CD4-positive, alpha-beta T cell (primary cell): ENCODE results near the gene CLEC18C. TPM values are rescaled to one million over a fixed set of nuclear protein-coding genes. Genes with fewer than 3 reads are reported as not detected.
"Not testable (repeated sequence)": the region's sequence is repeated elsewhere in the genome, so short reads cannot be mapped to it uniquely, and the experiment has no call there.

Experiments used
- ATAC-seq: fragments of 200-7000 bp; cut with Tn5 transposase; one replicate; pipeline ENCODE4 v1.10.0; 2022; ENCODE audit warnings: mild to moderate bottlenecking; ENCODE audit not compliant: poor library complexity
- CTCF ChIA-PET: fragments of 350-600 bp; sonication (Branson Sonifier 250); formaldehyde crosslinking; loops from one replicate; lab custom pipeline; 2021; ENCODE audit warnings: antibody characterized with exemption, inconsistent platforms; lab: Charles Lee
- POLR2A ChIA-PET: fragments of 350-600 bp; sonication (Branson Sonifier 250); formaldehyde crosslinking; loops from one replicate; lab custom pipeline; 2021; ENCODE audit warnings: antibody characterized with exemption, inconsistent platforms; lab: Charles Lee
- DNase-seq, 14 experiments: peaks; one replicate each; pipeline ENCODE4 v3.0.0-alpha.2; 2013 to 2020; ENCODE audit warnings: mixed read lengths in 2 of 14
- H3K27ac ChIP-seq, 2 donors: one replicate each; pipeline versions ENCODE4 v1.5.1 to v1.7.0; 2013; ENCODE audit warnings: low read length in 2 of 2, low read depth in 1 of 2, mild to moderate bottlenecking in 1 of 2
- H3K27me3 ChIP-seq, 2 experiments: 1 replicate in 1 of 2; 2 replicates in 1 of 2; pipeline versions ENCODE4 v1.6.1 to v1.7.0; 2013; ENCODE audit warnings: low read length in 2 of 2, control low read depth in 1 of 2, mild to moderate bottlenecking in 1 of 2, moderate library complexity in 1 of 2; ENCODE audit not compliant: insufficient read depth in 2 of 2, control insufficient read depth in 1 of 2
- H3K36me3 ChIP-seq: one replicate; pipeline ENCODE4 v1.6.1; 2013; ENCODE audit warnings: low read length, control low read depth; ENCODE audit not compliant: insufficient read depth
- H3K4me1 ChIP-seq: one replicate; pipeline ENCODE4 v1.6.1; 2013; ENCODE audit warnings: low read length, control low read depth; ENCODE audit not compliant: insufficient read depth
- H3K4me3 ChIP-seq: one replicate; pipeline ENCODE4 v1.5.1; 2013; ENCODE audit warnings: mild to moderate bottlenecking, low read length, moderate library complexity
- H3K9me3 ChIP-seq, 2 experiments: 1 replicate in 1 of 2; 2 replicates in 1 of 2; pipeline versions ENCODE4 v1.6.1 to v1.7.0; 2013; ENCODE audit warnings: low read length in 2 of 2, mild to moderate bottlenecking in 2 of 2, control low read depth in 1 of 2, moderate library complexity in 1 of 2; ENCODE audit not compliant: control insufficient read depth in 1 of 2, insufficient read depth in 1 of 2
- H3K27ac Mint-ChIP-seq: one replicate; pipeline ENCODE4 v1.8.0; 2020; ENCODE audit warnings: mixed read lengths
- H3K27me3 Mint-ChIP-seq: one replicate; pipeline ENCODE4 v1.8.0; 2021; ENCODE audit warnings: mixed read lengths
- H3K36me3 Mint-ChIP-seq: one replicate; pipeline ENCODE4 v1.8.0; 2021; ENCODE audit warnings: low read depth, mixed read lengths
- H3K4me1 Mint-ChIP-seq: one replicate; pipeline ENCODE4 v1.8.0; 2021; ENCODE audit warnings: low read depth, mixed read lengths
- H3K4me3 Mint-ChIP-seq: one replicate; pipeline ENCODE4 v1.8.0; 2020; ENCODE audit warnings: mild to moderate bottlenecking, mixed read lengths
- H3K9me3 Mint-ChIP-seq: one replicate; pipeline ENCODE4 v1.8.0; 2020; ENCODE audit warnings: mixed read lengths
- intact Hi-C, 2 experiments: fragments of 100-400 bp; cut with DNase I in 1 of 2; cut with micrococcal nuclease in 1 of 2; formaldehyde crosslinking; loops; one replicate each; pipeline versions ENCODE4 v1.15.1 to v1.9.0; 2023 to 2025; cut with DNase I, micrococcal nuclease
- total RNA-seq, 174 experiments: library from RNA in 2 of 174; stranded (reverse) in 2 of 174; gene quantifications; one replicate each; pipeline ENCODE4 v1.2.3 and lab custom pipeline; 2021 to 2026

The CLEC18C gene
- total RNA-seq, 2 experiments from 2014 or later: not detected

DNA sequence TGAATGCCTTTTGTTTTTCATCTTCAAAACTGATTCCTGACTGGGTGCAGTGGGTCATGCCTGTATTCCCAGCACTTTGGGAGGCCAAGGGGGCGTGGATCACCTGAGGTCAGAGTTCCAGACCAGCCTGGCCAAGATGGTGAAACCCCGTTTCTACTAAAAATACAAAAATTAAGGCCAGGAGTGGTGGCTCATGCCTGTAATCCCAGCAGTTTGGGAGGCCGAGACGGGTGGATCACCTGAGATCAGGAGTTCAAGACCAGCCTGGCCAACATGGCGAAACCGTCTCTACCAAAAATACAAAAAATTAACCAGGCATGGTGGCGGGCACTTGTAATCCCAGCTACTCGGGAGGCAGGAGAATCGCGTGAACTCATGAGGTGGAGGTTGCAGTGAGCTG is 30.8 kb upstream of the CLEC18C start:
- intact Hi-C loops, DNase-seq, H3K4me1 Mint-ChIP-seq, ATAC-seq, H3K27ac Mint-ChIP-seq, CTCF ChIA-PET, H3K4me1 ChIP-seq, H3K27ac ChIP-seq, POLR2A ChIA-PET, H3K4me3 Mint-ChIP-seq, H3K27me3 Mint-ChIP-seq, H3K27me3 ChIP-seq, H3K9me3 ChIP-seq, H3K9me3 Mint-ChIP-seq, H3K4me3 ChIP-seq: not testable (repeated sequence)
- H3K36me3 Mint-ChIP-seq: peaks cover 75% of the 10 kb centered on the region
- H3K36me3 ChIP-seq: peaks cover 40% of the 10 kb centered on the region

DNA sequence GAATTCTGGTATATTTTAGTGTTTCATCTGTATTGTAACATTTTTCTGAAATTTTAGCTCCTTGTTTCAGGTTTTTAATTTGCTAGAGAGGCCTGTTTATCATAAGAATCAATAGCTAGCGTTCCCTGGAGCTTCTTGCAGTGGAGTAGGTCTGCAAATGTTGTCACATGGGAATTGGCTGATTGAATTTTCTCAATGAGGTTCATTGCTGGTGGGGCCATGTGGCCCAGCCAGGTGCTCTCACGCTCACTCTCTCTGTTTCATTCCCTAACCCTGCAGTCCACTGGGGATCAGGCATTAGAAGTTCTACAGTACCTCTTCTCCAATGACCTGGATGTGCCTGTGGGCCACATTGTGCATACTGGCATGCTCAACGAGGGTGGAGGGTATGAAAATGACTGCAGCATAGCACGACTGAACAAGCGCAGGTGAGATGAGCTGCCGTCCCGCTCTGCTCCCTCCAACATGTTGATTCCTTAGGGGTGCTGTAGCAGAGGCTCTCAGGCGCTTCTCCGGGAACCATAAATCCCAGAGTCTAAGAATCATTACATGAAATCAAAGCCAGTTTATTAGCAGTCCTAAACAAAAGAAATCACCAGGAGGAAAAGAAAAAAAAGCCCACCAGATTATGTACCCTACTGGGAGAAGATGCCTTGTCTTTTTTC is 30.2 kb upstream of the CLEC18C start:
- H3K36me3 Mint-ChIP-seq: peaks cover 75% of the 10 kb centered on the region
- H3K4me3 Mint-ChIP-seq, H3K27ac Mint-ChIP-seq, H3K4me1 Mint-ChIP-seq, H3K4me3 ChIP-seq, H3K27me3 ChIP-seq, DNase-seq, H3K9me3 ChIP-seq, intact Hi-C loops, H3K27me3 Mint-ChIP-seq, ATAC-seq, CTCF ChIA-PET, H3K9me3 Mint-ChIP-seq, H3K27ac ChIP-seq, H3K4me1 ChIP-seq, POLR2A ChIA-PET: not testable (repeated sequence)
- H3K36me3 ChIP-seq: peaks cover 45% of the 10 kb centered on the region

DNA sequence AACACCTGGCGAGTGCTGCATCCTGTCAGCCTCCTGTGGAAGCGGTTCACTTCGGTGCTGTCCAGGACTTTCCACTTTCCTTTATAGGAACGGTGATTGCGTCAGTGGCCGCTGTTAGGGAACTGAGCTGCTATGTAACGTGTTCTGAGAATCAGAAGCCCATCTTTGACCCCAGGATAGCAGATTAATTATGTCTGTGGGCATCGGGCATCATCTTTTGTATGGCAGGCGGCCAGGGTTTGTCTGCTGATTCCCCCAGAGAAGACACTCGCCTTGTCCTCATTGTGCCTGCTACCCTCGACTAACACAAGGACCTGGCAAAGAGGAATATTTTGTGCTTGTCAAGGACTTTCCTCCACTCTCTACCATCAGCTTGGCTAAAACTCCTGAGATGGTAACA is 25.7 kb upstream of the CLEC18C start:
- intact Hi-C loops, H3K9me3 Mint-ChIP-seq, H3K4me3 ChIP-seq, DNase-seq, H3K27ac ChIP-seq, POLR2A ChIA-PET, H3K9me3 ChIP-seq, H3K27me3 ChIP-seq, CTCF ChIA-PET, H3K4me1 Mint-ChIP-seq, ATAC-seq, H3K4me3 Mint-ChIP-seq, H3K27me3 Mint-ChIP-seq, H3K4me1 ChIP-seq, H3K27ac Mint-ChIP-seq: not testable (repeated sequence)
- peaks cover 50% of the 10 kb centered on the region for H3K36me3 ChIP-seq
- H3K36me3 Mint-ChIP-seq: peaks cover 77% of the 10 kb centered on the region

DNA sequence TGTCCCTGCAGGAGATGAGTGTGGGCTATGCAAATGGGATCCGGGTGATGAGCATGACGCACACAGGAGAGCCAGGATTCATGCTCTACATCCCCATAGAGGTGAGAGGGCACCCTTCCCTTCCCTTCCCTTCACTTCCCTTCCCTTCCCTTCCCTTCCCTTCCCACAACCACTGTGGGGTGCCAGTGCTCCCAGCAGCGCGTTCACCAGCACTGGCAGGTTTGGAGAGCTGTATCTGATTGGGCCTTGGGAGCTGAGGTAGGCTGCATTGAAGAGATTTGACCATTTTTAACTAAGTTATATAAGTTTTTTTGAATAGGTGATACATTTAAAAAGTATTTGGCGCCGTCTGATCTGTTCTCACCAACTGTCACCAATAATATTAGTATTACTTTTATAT is 25.1 kb upstream of the CLEC18C start:
- H3K27ac Mint-ChIP-seq, ATAC-seq, CTCF ChIA-PET, H3K27ac ChIP-seq, POLR2A ChIA-PET, H3K4me1 Mint-ChIP-seq, H3K27me3 ChIP-seq, DNase-seq, H3K9me3 ChIP-seq, H3K9me3 Mint-ChIP-seq, H3K4me3 ChIP-seq, H3K27me3 Mint-ChIP-seq, intact Hi-C loops, H3K4me1 ChIP-seq, H3K4me3 Mint-ChIP-seq: not testable (repeated sequence)
- H3K36me3 Mint-ChIP-seq: peaks cover 78% of the 10 kb centered on the region
- peaks cover 50% of the 10 kb centered on the region for H3K36me3 ChIP-seq

DNA sequence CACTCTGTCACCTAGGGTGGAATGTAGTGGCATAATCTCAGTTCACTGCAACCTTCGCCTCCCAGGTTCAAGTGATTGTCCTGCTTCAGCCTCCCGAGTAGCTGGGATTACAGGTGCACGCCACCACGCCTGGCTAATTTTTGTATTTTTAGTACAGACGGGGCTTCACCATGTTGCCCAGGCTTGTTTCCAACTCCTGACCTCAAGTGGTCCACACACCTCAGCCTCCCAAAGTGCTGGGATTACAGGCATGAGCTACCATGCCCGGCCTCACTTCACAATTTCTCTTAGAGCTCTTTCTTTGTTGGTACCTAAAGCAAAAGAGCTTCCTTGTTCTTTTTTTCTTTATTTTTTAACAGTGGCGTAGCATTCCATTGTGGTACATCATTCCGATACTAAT is 24.3 kb upstream of the CLEC18C start:
- H3K27ac ChIP-seq, H3K27me3 Mint-ChIP-seq, H3K4me3 Mint-ChIP-seq, H3K4me3 ChIP-seq, H3K27me3 ChIP-seq, H3K4me1 Mint-ChIP-seq, DNase-seq, intact Hi-C loops, H3K9me3 ChIP-seq, POLR2A ChIA-PET, H3K27ac Mint-ChIP-seq, CTCF ChIA-PET, ATAC-seq, H3K4me1 ChIP-seq, H3K9me3 Mint-ChIP-seq: not testable (repeated sequence)
- peaks cover 54% of the 10 kb centered on the region for H3K36me3 ChIP-seq
- H3K36me3 Mint-ChIP-seq: peaks cover 83% of the 10 kb centered on the region
